T-helper 2 cell (primary cell): ENCODE results near the gene NRN1.

Experiments used
- DNase-seq, 5 experiments: peaks; one replicate each; pipeline versions ENCODE4 v3.0.0 to v3.0.0-alpha.2; 2012 to 2022

NRN1 gene

DNA sequence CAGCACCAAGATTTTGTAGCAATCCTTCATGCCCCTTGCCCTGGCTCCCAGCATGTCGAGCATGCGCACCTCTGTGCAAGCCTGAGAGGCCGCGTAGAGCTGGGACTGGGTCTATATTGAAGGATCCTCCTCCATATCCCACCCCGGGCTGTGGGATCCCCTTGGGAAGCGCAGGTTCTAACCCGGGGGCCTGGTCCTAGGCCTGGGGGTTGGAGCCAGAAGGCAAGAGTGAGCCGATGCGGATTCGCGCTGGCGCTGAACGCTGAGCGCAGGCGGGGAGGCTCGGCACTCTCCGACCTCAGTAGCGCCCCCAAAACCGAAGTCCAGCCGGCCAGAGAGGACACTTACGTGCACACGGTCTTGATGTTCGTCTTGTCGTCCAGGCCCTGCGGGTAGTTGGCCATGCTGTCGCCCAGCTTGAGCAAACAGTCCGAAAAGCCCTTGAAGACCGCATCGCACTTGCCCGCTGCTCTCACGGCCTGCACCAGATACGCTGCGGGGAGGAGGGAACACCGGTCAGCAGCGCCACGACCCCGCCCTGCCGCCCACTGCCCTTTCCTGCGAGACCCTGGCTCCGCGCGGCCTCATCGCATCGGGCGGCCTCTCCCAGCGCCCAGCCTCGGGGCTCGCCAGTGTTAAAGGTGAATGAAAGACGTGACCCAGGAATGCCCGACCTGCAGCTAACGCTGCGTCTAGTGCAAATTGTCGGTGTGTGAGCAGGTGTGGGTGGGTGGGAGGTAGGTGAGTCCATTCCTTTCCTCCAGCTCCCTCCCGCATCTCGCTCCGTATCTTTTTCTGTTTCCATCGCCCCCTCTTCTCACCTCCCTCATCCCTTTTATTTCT, 4.5 kb downstream of the NRN1 start:
- DNase-seq: peak in 1 of 5 experiments; percentile 18

GRCh38 chr6:6001443-6001842, 5.3 kb downstream of the NRN1 start:
- DNase-seq: no peak

- no peak for DNase-seq
Observed at GRCh38 chr6:5999688-6000608, 6.8 kb downstream of the NRN1 start.

DNA sequence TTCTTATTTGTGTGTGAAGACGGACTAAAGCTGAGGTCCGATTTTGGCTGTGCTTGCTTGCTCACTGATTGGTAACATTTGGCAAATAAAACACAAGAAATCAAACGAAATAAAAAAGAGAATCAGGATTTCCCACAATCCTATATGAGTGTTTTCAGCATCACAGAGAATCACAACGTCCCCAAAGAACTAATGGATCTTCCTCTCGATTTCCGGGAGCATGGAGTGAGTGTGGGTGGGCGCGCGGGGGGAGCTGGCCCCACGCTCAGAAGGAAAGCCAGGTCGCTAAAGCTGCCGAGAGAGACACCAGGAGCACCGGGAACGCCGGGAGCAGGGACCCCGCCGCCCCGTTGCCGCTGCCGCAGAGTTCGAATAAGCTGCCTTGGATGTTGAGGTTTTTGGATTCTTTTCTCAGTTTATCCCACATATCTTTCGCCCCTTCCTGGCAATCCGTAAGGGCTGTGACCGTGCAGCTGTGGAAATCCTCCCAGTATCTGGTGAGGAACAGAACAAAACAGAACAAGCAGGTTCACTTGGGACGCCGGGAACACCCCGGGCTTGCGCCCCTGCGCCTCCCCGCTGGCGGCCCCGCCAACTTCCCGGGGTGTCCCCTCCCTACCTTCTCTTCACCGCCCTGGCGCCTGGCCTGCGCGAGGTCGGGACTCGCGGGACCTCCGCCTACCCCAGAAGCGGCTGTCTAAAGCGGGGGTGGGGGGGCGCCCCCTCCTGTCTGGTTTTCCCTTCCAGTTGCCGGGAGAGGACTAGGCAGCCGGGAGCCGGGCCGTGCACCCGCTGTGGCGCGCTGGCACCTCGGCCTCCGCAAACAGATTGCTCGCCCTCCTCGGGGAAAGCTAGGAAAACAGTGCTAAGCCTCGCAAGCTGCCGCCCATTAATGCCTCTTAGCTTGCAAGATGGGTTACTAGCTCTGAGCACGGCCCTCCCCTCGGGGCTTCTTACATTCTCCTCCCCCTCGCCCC, 7.7 kb downstream of the NRN1 start:
- no peak for DNase-seq

- DNase-seq: no peak
Observed at GRCh38 chr6:5998236-5998635, 8.5 kb downstream of the NRN1 start.

- DNase-seq: peak in 1 of 5 experiments; percentile 14
Observed at GRCh38 chr6:5997420-5997987, 9.2 kb downstream of the NRN1 start.

DNA sequence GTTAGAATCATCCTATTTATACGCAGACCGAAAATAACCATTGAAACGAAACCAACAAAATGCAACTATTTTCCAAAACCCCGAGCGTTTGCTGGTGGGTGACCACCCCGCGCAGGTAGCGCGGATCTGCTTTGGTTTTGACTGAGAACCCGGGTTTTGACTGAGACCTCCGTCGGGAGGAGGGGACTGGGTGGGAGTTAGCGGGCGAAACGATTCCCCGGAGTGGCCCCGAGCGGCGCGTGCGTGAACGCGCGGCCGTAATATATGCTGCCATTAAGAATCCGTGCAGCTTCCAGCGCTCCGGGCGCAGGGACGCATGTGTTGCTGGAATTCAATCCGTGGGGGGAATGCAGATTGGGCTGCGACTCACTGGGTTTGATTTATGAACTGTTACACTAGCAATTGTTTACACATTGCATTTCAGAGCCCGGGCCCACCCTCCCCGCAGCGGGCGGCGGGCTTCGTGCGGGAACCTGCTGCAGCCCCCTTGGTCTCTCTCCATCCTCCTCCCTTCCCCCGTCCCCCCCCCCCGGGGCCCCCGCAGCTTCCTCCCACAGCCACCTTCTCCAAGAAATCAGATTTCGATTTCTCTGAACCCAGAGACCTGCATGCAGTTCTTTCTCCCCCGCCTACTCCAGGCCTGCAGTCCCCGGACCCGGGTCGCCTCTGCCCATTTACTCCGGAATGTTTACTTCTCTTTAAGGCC, 9.9 kb downstream of the NRN1 start:
- peak in 1 of 5 experiments; percentile 29 for DNase-seq

DNA sequence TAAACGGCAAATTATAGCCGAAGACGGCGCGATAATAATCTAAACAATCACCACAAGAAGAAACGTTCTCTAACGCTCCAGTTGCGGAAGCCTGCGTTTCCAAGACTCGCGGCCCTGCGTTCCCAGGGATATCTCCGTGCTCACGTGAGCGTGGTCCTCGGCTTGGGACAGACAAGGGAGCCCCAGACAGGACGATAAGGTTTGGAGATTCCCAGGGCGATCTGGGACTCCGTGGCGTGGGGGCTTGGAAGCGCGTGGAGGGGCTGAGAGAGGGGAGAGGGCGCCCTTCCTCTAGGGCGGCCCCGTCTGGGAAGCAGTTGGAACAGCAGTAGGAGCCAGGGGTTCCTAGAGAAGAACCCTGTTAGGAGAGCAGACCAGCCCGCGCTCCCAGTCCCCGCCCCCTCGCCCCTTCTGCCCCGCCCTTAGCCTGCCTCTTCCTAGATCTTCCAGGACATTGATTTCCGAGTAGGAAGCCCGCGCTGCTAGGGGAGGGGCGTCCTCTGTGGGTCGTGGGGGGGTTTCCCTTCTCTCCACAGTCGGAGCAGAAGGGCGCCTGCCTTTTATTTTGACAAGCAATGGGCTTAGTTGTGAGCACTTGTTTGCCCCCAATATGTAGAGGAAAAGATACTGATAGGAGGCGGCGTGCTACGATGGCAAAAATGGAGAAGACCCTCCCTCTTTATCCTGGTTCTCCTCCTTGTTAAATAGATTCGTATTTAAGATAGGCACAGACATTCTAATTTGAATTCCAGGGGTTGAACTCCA, 10.6 kb downstream of the NRN1 start:
- DNase-seq: peak in 1 of 5 experiments; percentile 67

GRCh38 chr6:5995658-5995948, 11.1 kb downstream of the NRN1 start:
- no peak for DNase-seq

DNA sequence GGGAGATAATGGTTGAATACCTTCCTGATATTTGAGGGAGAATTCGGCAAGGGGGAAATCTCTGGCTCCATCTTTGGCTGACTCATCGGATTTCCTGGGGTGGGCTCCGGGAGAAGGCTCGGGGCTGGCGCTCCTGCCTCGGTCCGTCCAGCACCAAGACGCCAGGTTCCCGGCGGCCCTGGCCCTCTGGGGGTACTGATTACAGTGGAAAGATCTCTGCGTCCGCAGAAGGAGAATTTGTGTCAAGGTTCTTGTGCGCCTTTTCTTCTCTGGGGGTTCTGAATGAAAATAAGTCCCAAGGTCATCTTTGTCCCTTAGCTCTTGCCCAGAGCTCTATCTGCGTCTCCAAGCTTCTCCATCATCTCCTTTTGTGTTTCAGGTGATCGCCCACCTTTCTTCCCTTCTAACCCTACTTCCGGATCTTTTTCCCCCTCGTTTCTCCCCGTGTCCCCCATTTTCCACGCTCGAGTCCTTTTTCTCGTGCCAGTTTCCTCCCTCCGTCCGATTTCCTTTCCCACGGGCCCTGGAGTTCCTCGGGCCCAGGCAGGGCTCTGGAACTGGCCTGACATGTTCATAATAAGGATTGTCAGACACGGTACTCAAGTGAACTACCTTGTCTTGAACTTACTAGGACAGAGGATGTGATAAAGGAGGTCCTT, 11.6 kb downstream of the NRN1 start:
- no peak for DNase-seq

GRCh38 chr6:5994234-5994998, 12.3 kb downstream of the NRN1 start:
- DNase-seq: peak in 1 of 5 experiments; percentile 38

GRCh38 chr6:5992551-5993225, 14.0 kb downstream of the NRN1 start:
- no peak for DNase-seq

- DNase-seq: no peak
Observed at GRCh38 chr6:5990786-5991185, 15.9 kb downstream of the NRN1 start.

GRCh38 chr6:5989141-5989723, 17.5 kb downstream of the NRN1 start:
- no peak for DNase-seq

- peak in 1 of 5 experiments; percentile 72 for DNase-seq
Observed at GRCh38 chr6:5986861-5987260, 19.9 kb downstream of the NRN1 start.

DNA sequence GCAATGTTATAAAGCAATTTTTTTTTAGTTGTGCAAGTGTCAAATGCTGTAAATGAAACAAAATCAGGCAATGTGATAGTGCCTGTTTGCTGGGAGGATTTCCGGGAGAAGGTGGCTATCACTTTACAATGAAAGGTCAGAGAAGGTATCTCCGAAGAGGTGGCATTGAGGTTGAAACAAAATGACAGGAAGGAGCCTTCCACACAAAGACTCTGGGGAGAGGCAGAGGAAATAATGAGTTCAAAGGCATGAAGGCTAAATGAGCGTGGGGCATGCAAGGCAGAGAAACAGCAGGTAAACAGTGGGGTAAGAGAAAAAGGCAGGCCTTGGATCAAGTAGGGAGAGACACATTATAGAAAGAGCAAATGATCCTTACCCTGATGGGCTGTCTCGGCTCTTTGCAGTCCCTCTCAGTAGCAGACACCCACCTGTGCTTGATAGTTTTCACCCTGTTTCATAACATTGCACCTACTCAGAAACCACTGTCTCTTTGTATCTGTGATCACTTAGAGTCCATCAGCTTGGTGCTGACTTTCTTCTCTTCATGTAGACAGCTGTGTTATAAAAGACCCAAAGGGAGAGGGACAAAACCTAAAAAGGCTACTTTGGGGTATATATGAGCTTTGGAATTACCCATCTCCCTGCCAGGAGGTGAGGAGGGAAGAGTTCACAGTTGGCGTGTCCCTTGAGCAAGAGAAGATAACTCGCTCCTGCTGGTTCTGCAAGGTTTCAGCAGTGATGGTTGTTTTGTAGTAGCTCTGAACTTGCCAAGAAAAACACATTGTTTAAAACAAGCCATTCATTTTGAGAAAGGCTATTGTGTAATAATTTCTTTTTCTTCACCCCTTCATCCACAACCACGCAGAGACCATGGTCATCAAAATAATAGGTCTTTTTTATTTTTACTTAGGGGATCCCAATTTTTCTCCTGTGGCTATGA, 22.3 kb downstream of the NRN1 start:
- no peak for DNase-seq
